T47D (cell line): ENCODE results near the gene SNAPC1.
"Not testable (repeated sequence)": the region's sequence is repeated elsewhere in the genome, so short reads cannot be mapped to it uniquely, and the experiment has no call there.

Experiments
- DNase-seq, 2 experiments: peaks; one replicate each; pipeline versions ENCODE4 v3.0.0 to v3.0.0-alpha.2; 2011 to 2012; ENCODE audit warnings: low read depth in 1 of 2, low spot score in 1 of 2
- JUND ChIP-seq: IDR thresholded peaks from 2 replicates; pipeline ENCODE4 v1.6.1; 2012; ENCODE audit warnings: low read depth
- in situ Hi-C: cut with HindIII; loops from 2 replicates; pipeline ENCODE4 v1.10.0; 2016; ENCODE audit warnings: low sequenced_read_pairs, low pct_unique_long_range_greater_than_20kb

Gene SNAPC1

DNA sequence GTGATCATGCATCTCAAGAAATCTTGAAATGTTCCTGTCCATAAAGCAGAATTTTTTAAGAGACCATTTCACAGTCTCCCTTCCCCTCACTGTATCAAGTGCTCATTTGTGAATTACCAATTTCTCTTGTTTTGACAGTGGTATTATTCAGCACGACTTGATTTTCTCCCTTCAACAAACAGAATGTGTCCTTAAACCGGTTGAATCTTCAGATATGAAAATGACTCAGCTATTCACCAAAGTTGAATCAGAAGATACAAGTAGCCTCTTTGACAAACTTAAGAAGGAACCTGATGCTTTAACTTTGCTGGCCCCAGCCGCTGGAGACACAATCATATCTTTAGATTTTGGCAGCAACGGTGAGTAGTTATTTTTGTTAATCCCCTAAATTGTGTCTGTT is 25.5 kb upstream of the SNAPC1 start:
- no peak for TF ChIP-seq JUND
- no peak for DNase-seq
- in situ Hi-C loops = no loop called here

DNA sequence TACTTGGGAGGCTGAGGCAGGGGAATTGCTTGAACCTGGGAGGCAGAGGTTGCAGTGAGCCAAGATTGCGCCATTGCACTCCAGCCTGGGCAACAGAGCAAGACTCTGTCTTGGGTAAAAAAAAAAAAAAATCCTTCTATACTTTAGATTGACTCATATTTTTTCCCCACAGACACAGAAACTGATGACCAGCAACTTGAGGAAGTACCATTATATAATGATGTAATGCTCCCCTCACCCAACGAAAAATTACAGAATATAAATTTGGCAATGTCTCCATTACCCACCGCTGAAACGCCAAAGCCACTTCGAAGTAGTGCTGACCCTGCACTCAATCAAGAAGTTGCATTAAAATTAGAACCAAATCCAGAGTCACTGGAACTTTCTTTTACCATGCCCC is 24.3 kb upstream of the SNAPC1 start:
- DNase-seq = no peak
- TF ChIP-seq JUND = no peak
- in situ Hi-C loops = no loop called here

DNA sequence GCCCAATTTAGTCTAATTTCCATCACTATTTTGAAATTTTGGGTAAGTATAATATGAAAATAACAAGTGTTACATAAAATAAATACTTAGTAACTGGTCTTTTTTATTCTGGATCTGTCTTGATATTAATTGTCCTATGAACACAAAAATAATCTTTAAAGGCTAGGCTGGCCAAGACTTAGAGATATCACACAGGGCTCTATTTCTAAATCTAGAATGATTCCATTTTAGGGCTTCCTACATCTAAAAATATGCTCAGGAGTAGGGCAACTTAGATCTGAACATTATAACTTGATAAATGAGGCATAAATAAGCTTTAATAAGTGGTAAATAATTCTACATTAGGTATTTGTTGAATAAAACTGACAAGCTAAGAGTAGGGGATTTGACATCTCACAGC is 23.1 kb upstream of the SNAPC1 start:
- TF ChIP-seq JUND = no peak
- in situ Hi-C loops = no loop called here
- DNase-seq = no peak

DNA sequence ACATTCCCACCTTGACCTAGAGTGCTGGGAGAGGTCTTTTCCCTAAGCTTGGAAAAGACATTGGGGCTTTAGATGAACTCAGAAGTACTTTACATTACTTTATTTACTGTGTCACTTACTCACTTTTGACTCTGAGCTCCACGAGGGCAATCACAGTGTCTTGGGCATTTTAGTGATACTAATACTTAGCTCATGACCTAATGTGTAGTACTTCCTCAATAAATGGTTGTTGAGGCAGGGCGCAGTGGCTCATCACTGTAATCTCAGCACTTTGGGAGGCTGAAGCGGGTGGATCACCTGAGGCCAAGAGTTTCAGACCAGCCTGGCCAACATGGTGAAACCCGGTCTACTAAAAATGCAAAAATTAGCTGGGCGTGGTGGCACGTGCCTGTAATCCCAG is 19.8 kb upstream of the SNAPC1 start:
- in situ Hi-C loops = no loop called here
- TF ChIP-seq JUND = no peak
- DNase-seq = no peak

DNA sequence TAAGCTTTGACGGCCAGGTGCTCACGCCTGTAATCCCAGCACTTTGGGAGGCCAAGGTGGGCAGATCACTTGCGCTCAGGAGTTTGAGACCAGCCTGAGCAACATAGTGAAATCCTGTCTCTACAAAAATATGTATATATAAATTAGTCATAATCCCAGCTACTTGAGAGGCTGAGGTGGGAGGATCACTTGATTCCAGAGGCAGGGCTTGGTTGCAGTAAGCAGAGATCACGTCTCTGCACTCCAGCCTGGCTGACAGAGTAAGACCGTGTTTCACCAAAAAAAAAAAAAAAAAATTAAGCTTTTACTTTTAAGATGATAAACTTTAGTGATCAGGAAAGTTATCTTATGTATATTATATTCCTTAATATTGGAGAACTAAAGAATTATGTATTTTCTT is 18.0 kb upstream of the SNAPC1 start:
- no peak for DNase-seq
- in situ Hi-C loops = no loop called here
- no peak for TF ChIP-seq JUND

DNA sequence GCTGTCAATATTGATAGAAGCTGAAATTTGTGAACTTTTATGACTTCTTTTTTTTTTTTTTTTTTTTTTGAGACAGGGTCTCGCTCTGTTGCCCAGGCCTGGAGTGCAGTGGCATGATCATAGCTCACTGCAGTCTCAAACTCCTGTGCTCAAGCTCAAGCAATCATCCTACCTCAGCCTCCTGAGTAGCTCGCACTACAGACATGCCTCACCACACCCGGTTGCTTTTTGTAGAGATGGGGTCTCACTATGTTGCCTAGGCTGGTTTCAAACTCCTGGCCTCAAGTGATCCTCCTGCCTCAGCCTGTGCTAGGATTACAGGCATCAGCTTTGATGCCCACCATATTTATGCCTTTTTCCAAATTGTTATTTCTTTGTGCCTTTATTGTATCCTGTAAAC is 15.9 kb upstream of the SNAPC1 start:
- in situ Hi-C loops, DNase-seq: not testable (repeated sequence)

DNA sequence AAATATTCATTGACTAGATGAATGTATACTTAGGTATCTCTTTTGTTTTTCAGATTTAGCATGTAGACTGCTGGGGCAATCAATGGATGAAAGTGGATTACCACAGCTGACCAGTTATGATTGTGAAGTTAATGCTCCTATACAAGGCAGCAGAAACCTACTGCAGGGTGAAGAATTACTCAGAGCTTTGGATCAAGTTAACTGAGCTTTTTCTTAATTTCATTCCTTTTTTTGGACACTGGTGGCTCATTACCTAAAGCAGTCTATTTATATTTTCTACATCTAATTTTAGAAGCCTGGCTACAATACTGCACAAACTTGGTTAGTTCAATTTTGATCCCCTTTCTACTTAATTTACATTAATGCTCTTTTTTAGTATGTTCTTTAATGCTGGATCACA is 15.3 kb upstream of the SNAPC1 start:
- in situ Hi-C loops = no loop called here
- no peak for TF ChIP-seq JUND
- DNase-seq = no peak

DNA sequence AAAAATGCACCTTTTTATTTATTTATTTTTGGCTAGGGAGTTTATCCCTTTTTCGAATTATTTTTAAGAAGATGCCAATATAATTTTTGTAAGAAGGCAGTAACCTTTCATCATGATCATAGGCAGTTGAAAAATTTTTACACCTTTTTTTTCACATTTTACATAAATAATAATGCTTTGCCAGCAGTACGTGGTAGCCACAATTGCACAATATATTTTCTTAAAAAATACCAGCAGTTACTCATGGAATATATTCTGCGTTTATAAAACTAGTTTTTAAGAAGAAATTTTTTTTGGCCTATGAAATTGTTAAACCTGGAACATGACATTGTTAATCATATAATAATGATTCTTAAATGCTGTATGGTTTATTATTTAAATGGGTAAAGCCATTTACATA is 14.9 kb upstream of the SNAPC1 start:
- no peak for TF ChIP-seq JUND
- DNase-seq = no peak
- in situ Hi-C loops = no loop called here

DNA sequence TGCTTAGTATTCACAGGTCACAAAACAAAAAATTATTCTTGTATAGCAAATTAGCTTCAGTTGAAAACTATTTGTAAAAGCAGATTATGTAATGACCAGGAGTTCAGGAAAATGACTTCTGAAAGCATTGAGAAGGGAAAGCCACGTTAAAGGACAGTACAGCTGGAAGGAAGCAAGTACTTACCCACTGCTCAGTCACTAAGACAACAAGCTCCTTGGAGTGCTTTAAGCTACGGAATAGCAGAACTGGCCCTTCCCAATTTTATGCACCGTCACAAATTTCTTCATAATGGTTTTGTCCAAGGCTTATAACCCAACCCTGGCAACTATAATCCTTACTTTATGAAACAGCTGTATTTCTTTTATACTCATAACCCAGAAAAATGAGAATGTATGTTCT is 13.0 kb upstream of the SNAPC1 start:
- in situ Hi-C loops = no loop called here
- peak in 1 of 2 experiments; percentile 44 for DNase-seq
- TF ChIP-seq JUND = no peak

DNA sequence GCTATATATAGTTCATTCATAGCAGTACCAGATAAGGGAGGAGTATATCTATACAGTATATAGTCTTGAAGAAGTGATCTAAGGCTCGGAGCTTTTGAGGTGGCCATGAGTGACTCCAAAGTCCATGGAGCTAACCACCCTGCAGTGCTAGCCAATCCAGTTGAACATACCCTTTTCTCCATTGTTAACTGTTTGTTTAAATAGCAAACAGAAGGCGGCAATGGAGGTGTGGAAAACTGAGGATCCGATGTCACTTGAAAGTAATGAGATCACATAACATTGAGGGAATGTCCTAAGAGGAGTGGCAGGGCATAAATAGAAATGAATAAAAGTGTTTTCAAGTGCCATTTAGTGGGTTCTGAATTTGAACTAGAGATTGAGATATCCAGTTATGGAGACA is 12.4 kb upstream of the SNAPC1 start:
- in situ Hi-C loops = no loop called here
- DNase-seq = peak; percentile 45 to 85

DNA sequence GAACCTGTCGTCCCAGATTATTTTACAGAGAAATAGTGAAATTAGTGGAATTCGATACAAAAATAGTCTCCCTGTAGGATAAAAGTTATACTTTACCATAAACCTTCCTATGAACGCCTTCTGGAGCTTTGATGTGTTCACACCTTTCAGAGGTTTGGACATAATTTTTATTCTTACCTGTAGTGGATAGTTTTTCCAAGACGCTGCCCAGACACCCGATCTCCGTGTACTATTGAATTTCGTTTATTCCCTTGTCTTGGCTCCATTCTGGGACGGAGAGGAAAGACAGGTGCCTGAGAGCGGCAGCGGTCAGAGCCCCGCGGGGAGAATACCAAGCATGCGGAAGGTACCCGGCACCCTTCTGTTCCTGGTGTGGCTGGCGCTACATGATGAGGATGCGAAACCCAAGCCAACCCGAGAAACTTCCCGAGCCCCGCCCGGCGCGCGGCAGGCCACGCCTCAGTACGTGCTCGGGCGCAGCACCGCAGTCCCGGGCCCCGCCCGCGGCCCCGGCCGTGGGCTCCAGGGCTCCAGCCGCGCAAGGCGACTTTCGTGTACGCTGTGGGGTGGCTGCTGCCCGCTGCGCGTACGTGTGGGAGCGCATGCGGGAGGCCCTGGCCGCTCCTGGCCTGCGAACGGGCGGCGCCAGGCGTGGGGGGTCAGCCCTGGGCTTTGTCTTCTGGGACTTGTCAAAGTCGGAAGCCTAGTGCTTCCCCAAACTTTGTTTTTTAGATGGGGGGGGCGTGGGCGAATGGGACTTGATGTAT is 11.3 kb upstream of the SNAPC1 start:
- no peak for TF ChIP-seq JUND
- peak; percentile 97 for DNase-seq
- in situ Hi-C loops = no loop called here

More for the DNA sequence above, 12.4 kb upstream of the SNAPC1 start:
- TF ChIP-seq JUND = no peak

DNA sequence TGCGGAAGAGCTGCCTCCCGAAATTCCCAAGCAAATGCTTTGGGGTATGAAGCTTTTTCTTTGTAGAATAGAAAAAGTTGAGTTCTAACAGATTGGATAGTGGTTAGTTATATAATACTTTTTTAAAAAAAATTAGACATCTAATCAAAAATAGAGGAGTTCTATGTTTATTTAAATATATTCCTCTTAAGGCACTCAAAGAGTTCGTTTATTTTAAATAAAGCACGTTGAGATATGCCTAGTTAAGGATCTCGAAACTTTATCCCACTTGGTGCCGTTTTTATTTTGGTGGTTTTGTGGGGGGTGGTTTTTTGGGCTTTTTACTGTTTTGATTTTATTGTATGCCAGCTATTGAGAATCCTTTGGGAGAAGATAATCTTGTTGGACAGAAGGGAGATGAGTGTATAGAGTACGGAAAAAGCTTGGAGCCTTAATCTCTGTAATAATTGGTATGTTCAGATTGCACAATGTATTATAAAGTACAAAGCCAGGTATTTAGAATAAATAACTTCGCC is 10.7 kb upstream of the SNAPC1 start:
- in situ Hi-C loops = no loop called here
- TF ChIP-seq JUND = no peak
- DNase-seq = no peak

DNA sequence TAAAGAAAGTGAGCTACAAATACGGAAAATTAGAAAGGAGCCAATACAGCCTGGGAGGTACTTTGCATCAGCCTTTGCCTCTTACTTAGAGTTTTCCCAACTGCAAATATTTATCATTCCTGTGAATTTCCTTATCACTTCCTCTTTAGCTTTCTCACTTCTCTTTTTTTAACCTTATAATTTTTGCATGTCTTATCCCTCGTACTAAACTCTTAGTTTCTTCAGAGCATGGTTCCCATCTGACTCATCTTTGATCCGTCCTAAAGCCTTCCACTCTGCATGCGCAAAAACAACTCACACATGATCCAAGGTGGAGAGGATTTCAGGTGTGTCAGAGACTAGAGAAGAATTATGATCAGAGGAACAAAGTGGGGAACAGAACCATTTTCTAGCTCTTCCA is 9.6 kb upstream of the SNAPC1 start:
- TF ChIP-seq JUND = no peak
- in situ Hi-C loops = no loop called here
- no peak for DNase-seq

DNA sequence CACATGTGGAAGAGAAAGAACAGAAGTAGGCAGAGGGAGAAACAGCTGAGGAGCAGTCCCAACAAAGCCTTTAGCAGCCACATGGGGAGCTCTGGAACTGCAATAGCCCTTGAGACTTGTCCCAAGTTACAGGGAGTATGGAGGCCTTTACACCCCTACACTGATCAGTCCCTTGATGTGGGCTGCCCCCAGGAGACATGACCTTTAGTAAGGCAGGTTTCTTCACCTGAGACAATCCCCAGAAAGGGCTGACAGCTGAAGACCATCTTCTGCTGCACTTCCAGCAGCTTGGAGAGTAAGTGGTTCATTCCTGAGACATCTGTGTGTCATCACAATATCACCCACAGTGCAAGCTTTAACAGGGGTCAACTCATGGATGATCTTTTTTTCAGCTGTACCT is 8.6 kb upstream of the SNAPC1 start:
- peak in 1 of 2 experiments; percentile 32 for DNase-seq
- in situ Hi-C loops = no loop called here

More for the DNA sequence above, 8.6 kb upstream of the SNAPC1 start:
- TF ChIP-seq JUND = no peak
